ENCODE measurements around the gene FYN. TPM values are rescaled to one million over a fixed set of nuclear protein-coding genes. Genes with fewer than 3 reads are reported as not detected.

Gene FYN
- total and polyA plus RNA-seq, 2 of the 13 experiments (the other 11 are each of a cell fraction or from before 2014, with no cell fraction given) = 15.5 to 24.6 TPM

- TF ChIP-seq ATF2 (CRISPR knock-in tag; IDR thresholded peaks at IDR 0.05) (no peak), ZNF292 (CRISPR knock-in tag; IDR thresholded peaks at IDR 0.05; ENCODE audit: borderline replicate concordance, low read depth) (no peak), ZBTB3 (CRISPR knock-in tag; IDR thresholded peaks at IDR 0.05; ENCODE audit: borderline replicate concordance, low read depth) (no peak), MTA1 (CRISPR knock-in tag; IDR thresholded peaks at IDR 0.05; ENCODE audit: borderline replicate concordance) (no peak), ZNF766 (CRISPR knock-in tag; IDR thresholded peaks at IDR 0.05; ENCODE audit: borderline replicate concordance) (no peak), KDM5A (IDR thresholded peaks at IDR 0.05; ENCODE audit: borderline replicate concordance, low read length) (no peak), ISL2 (CRISPR knock-in tag; IDR thresholded peaks at IDR 0.05) (no peak)
Measured at GRCh38 chr6:111700135-111700690, 173.0 kb downstream of the FYN start (continued).

DNA sequence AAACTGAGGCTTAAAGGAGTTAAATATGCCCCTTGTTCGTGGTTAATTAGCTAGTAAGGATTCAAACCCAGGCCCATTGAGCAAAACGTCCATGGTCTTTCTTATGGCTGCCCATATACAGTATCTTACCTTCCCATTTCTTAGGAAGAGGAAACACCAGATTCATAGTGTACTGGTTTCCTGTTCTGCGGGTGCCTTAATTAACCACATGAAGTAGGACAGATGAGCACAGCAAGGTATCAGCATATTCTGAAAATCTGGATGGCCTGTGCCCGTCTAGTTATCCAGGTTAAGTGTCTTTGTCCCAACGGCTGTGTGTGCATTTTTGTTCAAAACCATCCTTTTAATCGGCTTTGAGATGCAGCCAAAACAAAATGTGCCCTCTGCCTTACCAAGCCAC, 174.1 kb downstream of the FYN start:
- in situ Hi-C loops (cut with HindIII; ENCODE audit: extremely low pct_ligation_motif_present, low pct_unique_long_range_greater_than_20kb) = no loop called here
- ChIA-PET CTCF (ENCODE audit: low intra/inter-chr PET ratio, low total read pairs) (no interaction called here), POLR2A (no interaction called here)
- Histone ChIP-seq H3K4me3 (replicated peaks in 1 of 3; ENCODE audit: insufficient read depth in 1 of 3, low read depth in 2 of 3, low read length in 3 of 3) (no peak overlapping the region), H3K4me2 (ENCODE audit: low read depth, low read length) (no peak overlapping the region), H3K9ac (ENCODE audit: insufficient read depth, low read depth, low read length) (no peak overlapping the region), H3K27me3 (ENCODE audit: control insufficient read depth in 1 of 2, insufficient read depth in 2 of 2, low read length in 2 of 2) (no peaks in the 10 kb centered on the region), H3K9me3 (ENCODE audit: low read length) (no peaks in the 10 kb centered on the region), H4K20me1 (ENCODE audit: insufficient read depth, low read length) (no peaks in the 10 kb centered on the region), H3K27ac (ENCODE audit: extremely low read length, insufficient read depth, low read length) (no peak overlapping the region), H3K4me1 (ENCODE audit: insufficient read depth, low read length) (no peaks in the 10 kb centered on the region), H2AFZ (ENCODE audit: low read length) (no peak overlapping the region), H3K36me3 (replicated peaks in 1 of 2; ENCODE audit: control insufficient read depth in 1 of 2, insufficient read depth in 2 of 2, low read length in 2 of 2) (peaks cover 0 to 4% of the 10 kb centered on the region in 2 experiments; a peak in 2 of 5 replicates), H3K79me2 (ENCODE audit: insufficient read depth, low read length) (no peaks in the 10 kb centered on the region)
- intact Hi-C loops (cut with micrococcal nuclease; ENCODE audit: unreplicated experiment) = no loop called here
- BruUV-seq (replicated peaks) = no TSS peak
- no peak for FAIRE-seq
- no peak for TF ChIP-seq ZNF451 (CRISPR knock-in tag; IDR thresholded peaks at IDR 0.05)
- 69% methylated on average over 6 of the region's 6 CpGs for WGBS (ENCODE audit: low lambda C conversion rate)
- no peak for ATAC-seq
- DNase-seq (ENCODE audit: low spot score) = no peak

Measured in HepG2 (cell line).